Skeletal muscle tissue (tissue), 4 donors: ENCODE results near the gene HOXB2. TPM values are rescaled to one million over a fixed set of nuclear protein-coding genes. Genes with fewer than 3 reads are reported as not detected.

Experiments
- H3K27ac ChIP-seq: one replicate; pipeline ENCODE4 v1.7.0; 2013; ENCODE audit warnings: mild to moderate bottlenecking, low read depth, low read length, inconsistent platforms
- H3K27me3 ChIP-seq, 3 donors: one replicate each; pipeline ENCODE4 v1.7.0; 2013; ENCODE audit warnings: low read length in 3 of 3; ENCODE audit not compliant: control insufficient read depth in 3 of 3, insufficient read depth in 3 of 3
- H3K36me3 ChIP-seq, 3 donors: one replicate each; pipeline ENCODE4 v1.7.0; 2013; ENCODE audit warnings: low read length in 3 of 3; ENCODE audit not compliant: control insufficient read depth in 3 of 3, insufficient read depth in 3 of 3
- H3K4me1 ChIP-seq, 3 donors: one replicate each; pipeline ENCODE4 v1.7.0; 2013; ENCODE audit warnings: low read length in 3 of 3, mild to moderate bottlenecking in 3 of 3; ENCODE audit not compliant: control insufficient read depth in 3 of 3, insufficient read depth in 3 of 3
- H3K4me3 ChIP-seq, 3 donors: one replicate each; pipeline ENCODE4 v1.7.0; 2013; ENCODE audit warnings: low read length in 3 of 3
- H3K9ac ChIP-seq, 3 donors: one replicate each; pipeline ENCODE4 v1.7.0; 2013; ENCODE audit warnings: low read length in 3 of 3, mild to moderate bottlenecking in 3 of 3, moderate library complexity in 2 of 3, low read depth in 1 of 3
- H3K9me3 ChIP-seq, 3 donors: one replicate each; pipeline ENCODE4 v1.7.0; 2013; ENCODE audit warnings: low read length in 3 of 3; ENCODE audit not compliant: control insufficient read depth in 3 of 3
- total RNA-seq: library from RNA; depleted of rRNA; stranded (reverse); fragments of >200 nt; gene quantifications from one replicate; pipeline ENCODE4 v1.2.3, GENCODE V29; 2014
- donor health status: Osteomylitis.

Gene HOXB2
- total RNA-seq, 1 donor from 2014 or later: 3.1 TPM

GRCh38 chr17:48506246-48506645 lies 38.7 kb downstream of the HOXB2 start:
- Histone ChIP-seq H3K4me3 (no peak overlapping the region), H3K27ac (no peak overlapping the region), H3K4me1 (no peaks in the 10 kb centered on the region), H3K36me3 (no peaks in the 10 kb centered on the region), H3K9ac (no peak overlapping the region), H3K9me3 (no peaks in the 10 kb centered on the region), H3K27me3 (peaks cover 10 to 34% (median 18%) of the 10 kb centered on the region in 3 donors)

- Histone ChIP-seq H3K27me3 (peaks cover 10 to 36% (median 18%) of the 10 kb centered on the region in 3 donors), H3K9ac (no peak overlapping the region)
These were observed 39.1 kb downstream of the HOXB2 start for GRCh38 chr17:48505788-48506187.

GRCh38 chr17:48504953-48505352 lies 40.0 kb downstream of the HOXB2 start:
- no peak overlapping the region for H3K27ac ChIP-seq
- H3K4me1 ChIP-seq: no peaks in the 10 kb centered on the region
- H3K36me3 ChIP-seq: no peaks in the 10 kb centered on the region
- H3K9me3 ChIP-seq: no peaks in the 10 kb centered on the region
- H3K27me3 ChIP-seq: peaks cover 10 to 36% (median 15%) of the 10 kb centered on the region in 3 donors
- no peak overlapping the region for H3K4me3 ChIP-seq
- no peak overlapping the region for H3K9ac ChIP-seq

More at GRCh38 chr17:48505788-48506187, 39.1 kb downstream of the HOXB2 start:
- no peaks in the 10 kb centered on the region for H3K36me3 ChIP-seq
- no peaks in the 10 kb centered on the region for H3K9me3 ChIP-seq
- H3K4me3 ChIP-seq: no peak overlapping the region
- H3K4me1 ChIP-seq: no peaks in the 10 kb centered on the region
- no peak overlapping the region for H3K27ac ChIP-seq

GRCh38 chr17:48503747-48504146 lies 41.2 kb downstream of the HOXB2 start:
- Histone ChIP-seq H3K4me3 (no peak overlapping the region), H3K27me3 (peaks cover 11 to 35% (median 15%) of the 10 kb centered on the region in 3 donors), H3K27ac (no peak overlapping the region), H3K9ac (no peak overlapping the region), H3K9me3 (no peaks in the 10 kb centered on the region), H3K4me1 (no peaks in the 10 kb centered on the region), H3K36me3 (no peaks in the 10 kb centered on the region)

GRCh38 chr17:48502901-48503300 lies 42.0 kb downstream of the HOXB2 start:
- Histone ChIP-seq H3K4me3 (no peak overlapping the region), H3K9ac (no peak overlapping the region), H3K27ac (no peak overlapping the region), H3K9me3 (no peaks in the 10 kb centered on the region), H3K36me3 (no peaks in the 10 kb centered on the region), H3K27me3 (peaks cover 14 to 39% (median 18%) of the 10 kb centered on the region in 3 donors), H3K4me1 (no peaks in the 10 kb centered on the region)

- Histone ChIP-seq H3K27me3 (peaks cover 14 to 43% (median 18%) of the 10 kb centered on the region in 3 donors), H3K27ac (no peak overlapping the region)
These were observed 42.6 kb downstream of the HOXB2 start for GRCh38 chr17:48502312-48502711.

GRCh38 chr17:48500435-48501426 lies 44.2 kb downstream of the HOXB2 start:
- Histone ChIP-seq H3K36me3 (no peaks in the 10 kb centered on the region), H3K9me3 (no peaks in the 10 kb centered on the region), H3K4me1 (no peaks in the 10 kb centered on the region), H3K4me3 (no peak overlapping the region), H3K9ac (no peak overlapping the region), H3K27ac (no peak overlapping the region), H3K27me3 (peaks cover 14 to 54% (median 21%) of the 10 kb centered on the region in 3 donors)

More at GRCh38 chr17:48502312-48502711, 42.6 kb downstream of the HOXB2 start:
- Histone ChIP-seq H3K4me3 (no peak overlapping the region), H3K4me1 (no peaks in the 10 kb centered on the region), H3K9me3 (no peaks in the 10 kb centered on the region), H3K36me3 (no peaks in the 10 kb centered on the region), H3K9ac (no peak overlapping the region)

- no peaks in the 10 kb centered on the region for H3K9me3 ChIP-seq
- no peaks in the 10 kb centered on the region for H3K36me3 ChIP-seq
- no peak overlapping the region for H3K27ac ChIP-seq
- no peak overlapping the region for H3K9ac ChIP-seq
- H3K27me3 ChIP-seq: peaks cover 14 to 60% (median 21%) of the 10 kb centered on the region in 3 donors
- no peaks in the 10 kb centered on the region for H3K4me1 ChIP-seq
- no peak overlapping the region for H3K4me3 ChIP-seq
These were observed 45.0 kb downstream of the HOXB2 start for GRCh38 chr17:48499735-48500434.

GRCh38 chr17:48499248-48499647 lies 45.7 kb downstream of the HOXB2 start:
- Histone ChIP-seq H3K9me3 (no peaks in the 10 kb centered on the region), H3K9ac (no peak overlapping the region), H3K27ac (no peak overlapping the region), H3K4me3 (no peak overlapping the region), H3K4me1 (no peaks in the 10 kb centered on the region), H3K36me3 (no peaks in the 10 kb centered on the region), H3K27me3 (peaks cover 14 to 62% (median 22%) of the 10 kb centered on the region in 3 donors)
